ENCODE measurements around the gene SYPL1.

Gene SYPL1

GRCh38 chr7:106056513-106057203, 55.5 kb downstream of the SYPL1 start (continued):
- TF ChIP-seq PRDM1 (tag by site-specific recombination; IDR thresholded peaks at IDR 0.05) (peak; percentile 71; the same call in 1 of the 2 replicates), ZEB2 (tag by site-specific recombination; IDR thresholded peaks at IDR 0.05) (no peak), ZNF19 (tag by site-specific recombination; IDR thresholded peaks at IDR 0.05; ENCODE audit: low read depth) (no peak), ZNF274 (IDR thresholded peaks at IDR 0.05; ENCODE audit: low read length) (no peak), ZNF274 (tag by site-specific recombination; IDR thresholded peaks at IDR 0.05; ENCODE audit: borderline replicate concordance) (no peak), ZNF354C (tag by site-specific recombination; IDR thresholded peaks at IDR 0.05; ENCODE audit: borderline replicate concordance, low read depth) (no peak), ZNF654 (tag by site-specific recombination; IDR thresholded peaks at IDR 0.05; ENCODE audit: low read depth) (peak; percentile 94), ZNF501 (tag by site-specific recombination; IDR thresholded peaks at IDR 0.05) (peak; percentile 62; the same call in 1 of the 2 replicates), YY1 (tag by site-specific recombination; IDR thresholded peaks at IDR 0.05) (no peak), ZSCAN30 (tag by site-specific recombination; IDR thresholded peaks at IDR 0.05) (peak; percentile 45; the same call in 1 of the 2 replicates), REPIN1 (tag by site-specific recombination; IDR thresholded peaks at IDR 0.05; ENCODE audit: low read depth) (no peak), GLIS2 (tag by site-specific recombination; IDR thresholded peaks at IDR 0.05) (no peak), CTCF (tag by site-specific recombination; IDR thresholded peaks at IDR 0.05) (peak; percentile 77), ZNF416 (tag by site-specific recombination; IDR thresholded peaks at IDR 0.05) (no peak)

GRCh38 chr7:106054971-106055532, 57.1 kb downstream of the SYPL1 start:
- Histone ChIP-seq H3K4me3 (ENCODE audit: low read depth, low read length) (no peak overlapping the region), H3K27ac (ENCODE audit: extremely low read depth, low read depth, low read length) (no peak overlapping the region), H3K36me3 (ENCODE audit: control insufficient read depth in 2 of 2, insufficient read depth in 1 of 2, low read length in 2 of 2) (no peaks in the 10 kb centered on the region), H3K4me1 (ENCODE audit: control insufficient read depth, insufficient read depth, low read length) (no peaks in the 10 kb centered on the region), H3K9me3 (ENCODE audit: control insufficient read depth, insufficient read depth, low read depth, low read length) (no peaks in the 10 kb centered on the region)
- CTCF ChIA-PET = interaction anchor here (0.6 to 6.9 kb wide), 3 partner anchors 99 to 108 kb away, joined by 4 to 144 read pairs (median 7); no protein-coding TSS in a partner anchor
- POLR2A ChIA-PET = no interaction called here
- TF ChIP-seq ZNF843 (tag by site-specific recombination; IDR thresholded peaks at IDR 0.05) (no peak), ZNF18 (tag by site-specific recombination; IDR thresholded peaks at IDR 0.05) (no peak), ZNF677 (tag by site-specific recombination; IDR thresholded peaks at IDR 0.05) (no peak), ZNF433 (tag by site-specific recombination; IDR thresholded peaks at IDR 0.05; ENCODE audit: low read depth) (no peak), ZBTB48 (tag by site-specific recombination; IDR thresholded peaks at IDR 0.05) (no peak), ZNF571 (tag by site-specific recombination; IDR thresholded peaks at IDR 0.05) (no peak), MZF1 (tag by site-specific recombination; IDR thresholded peaks at IDR 0.05; ENCODE audit: borderline replicate concordance) (no peak), TSHZ1 (tag by site-specific recombination; IDR thresholded peaks at IDR 0.05; ENCODE audit: borderline replicate concordance) (no peak), ZBTB10 (tag by site-specific recombination; IDR thresholded peaks at IDR 0.05) (no peak), ZNF280C (tag by site-specific recombination; IDR thresholded peaks at IDR 0.05) (no peak), ZNF23 (tag by site-specific recombination; IDR thresholded peaks at IDR 0.05; ENCODE audit: borderline replicate concordance) (no peak)

All from HEK293 (cell line).